ENCODE data around the gene C1orf52. TPM values are rescaled to one million over a fixed set of nuclear protein-coding genes. Genes with fewer than 3 reads are reported as not detected.

Gene C1orf52
- total and polyA plus RNA-seq, 9 of the 15 experiments (the other 6 are each of a cell fraction or from before 2014, with no cell fraction given) = 17.0 to 38.5 (median 33.0) TPM

DNA sequence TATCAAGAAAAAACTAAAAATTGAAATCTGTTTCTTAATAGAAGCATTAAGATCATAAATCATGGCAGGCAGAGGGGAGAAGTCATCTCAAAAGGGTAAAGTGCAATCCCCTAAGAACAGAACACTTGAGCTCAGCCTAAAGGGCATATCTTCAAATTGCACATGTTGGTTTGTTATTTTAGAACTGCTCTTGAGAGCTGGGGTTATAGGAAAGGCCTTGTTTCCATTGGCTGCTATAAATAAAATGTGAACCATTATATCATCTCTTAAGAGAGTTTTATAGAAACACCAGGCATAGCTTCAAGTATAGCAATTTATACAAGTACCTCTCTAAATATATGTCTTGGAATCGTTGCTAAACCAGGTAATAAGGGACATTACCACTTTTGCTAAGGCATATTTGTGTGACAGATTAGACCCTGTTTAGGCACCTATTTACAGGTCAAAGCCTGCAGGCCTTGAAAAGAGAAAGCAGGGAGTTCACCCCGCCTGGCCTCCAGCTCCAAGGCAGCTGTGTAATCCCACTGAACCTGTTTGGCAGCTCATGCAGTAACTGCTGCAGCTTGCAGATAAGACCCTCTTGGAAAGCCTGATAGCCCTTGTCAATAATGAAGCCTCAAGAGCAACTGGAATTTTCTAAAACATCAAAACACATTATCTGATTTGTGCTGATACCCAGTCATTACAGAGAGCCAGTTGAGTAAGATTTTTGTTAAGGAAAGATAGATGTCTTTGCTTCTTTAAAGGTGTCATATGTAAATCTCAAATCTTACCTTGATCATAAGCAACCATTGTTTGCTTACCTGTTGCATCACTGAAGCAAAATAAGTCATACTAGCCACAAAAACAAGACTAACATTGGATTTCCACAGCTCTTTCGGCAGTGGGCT is 34.5 kb downstream of the C1orf52 start (continued):
- TF ChIP-seq, protein P1, sequence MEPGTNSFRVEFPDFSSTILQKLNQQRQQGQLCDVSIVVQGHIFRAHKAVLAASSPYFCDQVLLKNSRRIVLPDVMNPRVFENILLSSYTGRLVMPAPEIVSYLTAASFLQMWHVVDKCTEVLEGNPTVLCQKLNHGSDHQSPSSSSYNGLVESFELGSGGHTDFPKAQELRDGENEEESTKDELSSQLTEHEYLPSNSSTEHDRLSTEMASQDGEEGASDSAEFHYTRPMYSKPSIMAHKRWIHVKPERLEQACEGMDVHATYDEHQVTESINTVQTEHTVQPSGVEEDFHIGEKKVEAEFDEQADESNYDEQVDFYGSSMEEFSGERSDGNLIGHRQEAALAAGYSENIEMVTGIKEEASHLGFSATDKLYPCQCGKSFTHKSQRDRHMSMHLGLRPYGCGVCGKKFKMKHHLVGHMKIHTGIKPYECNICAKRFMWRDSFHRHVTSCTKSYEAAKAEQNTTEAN (CRISPR knock-in tag; IDR thresholded peaks at IDR 0.05) = no peak
- TF ChIP-seq SIN3A (IDR thresholded peaks at IDR 0.05; ENCODE audit: borderline replicate concordance in 2 of 2, control insufficient read depth in 1 of 2, low read depth in 2 of 2, low read length in 2 of 2) (no peak), ARNT (IDR thresholded peaks at IDR 0.05) (peak; percentile 85 to 94; a peak in 3 of 4 replicates), ATF7 (IDR thresholded peaks at IDR 0.05) (peak; percentile 81; the same call in 1 of the 2 replicates), FOXK2 (conservative IDR thresholded peaks at IDR 0.05 in 1 of 2, IDR thresholded peaks at IDR 0.05 in 1 of 2; ENCODE audit: low read depth in 2 of 2) (peak; percentile 77), TCF3 (CRISPR knock-in tag; IDR thresholded peaks at IDR 0.05) (peak; percentile 98), ZNF57 (CRISPR knock-in tag; IDR thresholded peaks at IDR 0.05) (no peak), NUFIP1 (IDR thresholded peaks at IDR 0.05; ENCODE audit: partially characterized antibody) (no peak), MCM2 (IDR thresholded peaks at IDR 0.05; ENCODE audit: low read depth) (no peak), XRCC4 (IDR thresholded peaks at IDR 0.05; ENCODE audit: extremely low read depth, insufficient read depth, insufficient read length) (no peak), DACH1 (IDR thresholded peaks at IDR 0.05; ENCODE audit: partially characterized antibody) (peak; percentile 80), TEAD4 (IDR thresholded peaks at IDR 0.05; ENCODE audit: low read length) (peak; percentile 100), TEAD4 (CRISPR knock-in tag; IDR thresholded peaks at IDR 0.05; ENCODE audit: borderline replicate concordance) (no peak), MIER1 (IDR thresholded peaks at IDR 0.05; ENCODE audit: low read depth) (no peak)
- TF ChIP-seq, protein P2, sequence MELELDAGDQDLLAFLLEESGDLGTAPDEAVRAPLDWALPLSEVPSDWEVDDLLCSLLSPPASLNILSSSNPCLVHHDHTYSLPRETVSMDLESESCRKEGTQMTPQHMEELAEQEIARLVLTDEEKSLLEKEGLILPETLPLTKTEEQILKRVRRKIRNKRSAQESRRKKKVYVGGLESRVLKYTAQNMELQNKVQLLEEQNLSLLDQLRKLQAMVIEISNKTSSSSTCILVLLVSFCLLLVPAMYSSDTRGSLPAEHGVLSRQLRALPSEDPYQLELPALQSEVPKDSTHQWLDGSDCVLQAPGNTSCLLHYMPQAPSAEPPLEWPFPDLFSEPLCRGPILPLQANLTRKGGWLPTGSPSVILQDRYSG (tag; conservative IDR thresholded peaks at IDR 0.05; ENCODE audit: low read depth) = 0 out of 2 replicates have a peak, but pooled peaks have one; percentile 62
- TF ChIP-seq, protein P3, sequence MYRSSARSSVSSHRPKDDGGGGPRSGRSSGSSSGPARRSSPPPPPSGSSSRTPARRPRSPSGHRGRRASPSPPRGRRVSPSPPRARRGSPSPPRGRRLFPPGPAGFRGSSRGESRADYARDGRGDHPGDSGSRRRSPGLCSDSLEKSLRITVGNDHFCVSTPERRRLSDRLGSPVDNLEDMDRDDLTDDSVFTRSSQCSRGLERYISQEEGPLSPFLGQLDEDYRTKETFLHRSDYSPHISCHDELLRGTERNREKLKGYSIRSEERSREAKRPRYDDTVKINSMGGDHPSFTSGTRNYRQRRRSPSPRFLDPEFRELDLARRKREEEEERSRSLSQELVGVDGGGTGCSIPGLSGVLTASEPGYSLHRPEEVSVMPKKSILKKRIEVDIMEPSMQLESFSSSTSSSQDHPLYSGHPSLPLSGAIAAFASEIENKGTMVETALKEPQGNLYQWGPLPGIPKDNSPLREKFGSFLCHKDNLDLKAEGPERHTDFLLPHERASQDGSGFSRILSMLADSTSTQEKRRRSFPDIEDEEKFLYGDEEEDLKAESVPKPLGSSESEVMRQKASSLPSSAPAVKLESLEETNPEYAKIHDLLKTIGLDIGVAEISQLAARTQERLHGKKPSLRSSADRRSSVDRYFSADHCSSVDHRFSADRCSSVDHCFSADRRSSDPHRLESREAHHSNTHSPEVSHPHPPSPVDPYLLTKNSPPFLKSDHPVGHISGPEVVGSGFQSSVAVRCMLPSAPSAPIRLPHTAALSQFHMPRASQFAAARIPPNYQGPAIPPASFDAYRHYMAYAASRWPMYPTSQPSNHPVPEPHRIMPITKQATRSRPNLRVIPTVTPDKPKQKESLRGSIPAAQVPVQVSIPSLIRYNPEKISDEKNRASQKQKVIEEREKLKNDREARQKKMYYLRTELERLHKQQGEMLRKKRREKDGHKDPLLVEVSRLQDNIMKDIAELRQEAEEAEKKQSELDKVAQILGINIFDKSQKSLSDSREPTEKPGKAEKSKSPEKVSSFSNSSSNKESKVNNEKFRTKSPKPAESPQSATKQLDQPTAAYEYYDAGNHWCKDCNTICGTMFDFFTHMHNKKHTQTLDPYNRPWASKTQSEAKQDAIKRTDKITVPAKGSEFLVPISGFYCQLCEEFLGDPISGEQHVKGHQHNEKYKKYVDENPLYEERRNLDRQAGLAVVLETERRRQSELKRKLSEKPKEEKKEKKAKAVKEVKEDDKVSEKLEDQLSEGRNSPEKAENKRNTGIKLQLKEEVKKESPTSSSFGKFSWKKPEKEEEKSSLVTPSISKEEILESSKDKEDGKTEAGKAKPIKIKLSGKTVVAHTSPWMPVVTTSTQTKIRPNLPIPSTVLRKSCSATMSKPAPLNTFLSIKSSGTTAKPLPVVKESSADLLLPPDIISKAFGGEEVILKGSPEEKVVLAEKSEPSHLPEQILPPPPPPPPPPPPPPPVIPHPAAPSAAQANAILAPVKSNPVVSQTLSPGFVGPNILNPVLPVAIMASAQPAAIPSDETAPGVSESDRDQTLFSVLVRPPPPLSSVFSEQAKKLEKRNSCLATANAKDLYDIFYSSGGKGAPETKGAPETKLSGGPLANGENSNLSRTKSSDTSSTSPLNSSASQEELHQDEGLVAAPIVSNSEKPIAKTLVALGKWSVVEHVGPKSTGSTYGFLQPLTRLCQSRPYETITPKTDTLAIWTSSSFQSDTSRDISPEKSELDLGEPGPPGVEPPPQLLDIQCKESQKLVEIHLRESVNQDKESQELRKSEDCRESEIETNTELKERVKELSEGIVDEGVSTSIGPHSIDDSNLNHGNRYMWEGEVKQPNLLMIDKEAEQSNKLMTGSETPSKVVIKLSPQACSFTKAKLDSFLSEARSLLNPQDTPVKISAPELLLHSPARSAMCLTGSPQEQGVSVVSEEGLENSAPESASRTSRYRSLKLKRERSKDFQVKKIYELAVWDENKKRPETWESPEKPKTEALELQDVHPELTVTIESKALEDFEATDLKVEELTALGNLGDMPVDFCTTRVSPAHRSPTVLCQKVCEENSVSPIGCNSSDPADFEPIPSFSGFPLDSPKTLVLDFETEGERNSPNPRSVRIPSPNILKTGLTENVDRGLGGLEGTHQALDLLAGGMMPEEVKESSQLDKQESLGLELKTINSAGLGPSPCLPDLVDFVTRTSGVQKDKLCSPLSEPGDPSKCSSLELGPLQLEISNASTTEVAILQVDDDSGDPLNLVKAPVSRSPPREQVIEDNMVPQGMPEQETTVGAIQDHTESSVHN (IDR thresholded peaks at IDR 0.05; ENCODE audit: borderline replicate concordance in 1 of 2, low read depth in 1 of 2) = peak; percentile 18 to 46; a peak in 2 of 4 replicates
